HEK293 (cell line): ENCODE measurements around the gene VEGFA.

Experiments used
- CTCF ChIA-PET: fragments of 350-600 bp; formaldehyde crosslinking; extraction: SDS; loops from one replicate; lab custom pipeline; 2021; ENCODE audit warnings: antibody characterized with exemption; lab: Yijun Ruan, JAX
- POLR2A ChIA-PET: fragments of 300-600 bp; formaldehyde crosslinking; extraction: SDS; loops from one replicate; lab custom pipeline; 2020; ENCODE audit warnings: antibody characterized with exemption, inconsistent platforms; lab: Yijun Ruan, JAX
- H3K27ac ChIP-seq: fragments of 200-500 bp; sonication (Bioruptor generic); 2 replicates; pipeline ENCODE4 v1.5.1; 2014; ENCODE audit warnings: low read depth, low read length, control low read depth, inconsistent platforms; ENCODE audit errors: extremely low read depth
- H3K36me3 ChIP-seq, 2 experiments: fragments of 200-500 bp in 1 of 2; sonication (Bioruptor generic) in 1 of 2; 1 replicate in 1 of 2; 2 replicates in 1 of 2; pipeline ENCODE4 v1.5.1; 2014 to 2017; ENCODE audit warnings: inconsistent platforms in 2 of 2, low read length in 2 of 2; ENCODE audit not compliant: control insufficient read depth in 2 of 2, insufficient read depth in 1 of 2
- H3K4me1 ChIP-seq: fragments of 200-500 bp; sonication (Bioruptor generic); 2 replicates; pipeline ENCODE4 v1.5.1; 2014; ENCODE audit warnings: mild to moderate bottlenecking, low read length, inconsistent platforms; ENCODE audit not compliant: control insufficient read depth, insufficient read depth
- H3K4me3 ChIP-seq: 2 replicates; pipeline ENCODE4 v1.5.1; 2011; ENCODE audit warnings: low read depth, mild to moderate bottlenecking, control low read depth, low read length, moderate library complexity
- H3K9me3 ChIP-seq: fragments of 200-500 bp; sonication (Bioruptor generic); 2 replicates; pipeline ENCODE4 v1.5.1; 2014; ENCODE audit warnings: low read depth, low read length, inconsistent platforms; ENCODE audit not compliant: control insufficient read depth, insufficient read depth
- HIC1 ChIP-seq: fragments of 450-650 bp; formaldehyde crosslinking; IDR thresholded peaks from 2 replicates; pipeline ENCODE4 v1.5.1; 2016; ENCODE audit warnings: missing biosample characterization, missing genetic modification characterization
- HOXD13 ChIP-seq: sonication (generic); formaldehyde crosslinking; IDR thresholded peaks from 2 replicates; pipeline ENCODE4 v1.8.0; 2022; ENCODE audit warnings: missing genetic modification reagents, borderline replicate concordance
- IKZF3 ChIP-seq: fragments of 450-650 bp; IDR thresholded peaks from 2 replicates; pipeline ENCODE4 v1.5.0; 2018; ENCODE audit warnings: missing biosample characterization, mild to moderate bottlenecking, missing genetic modification characterization, moderate library complexity
- OVOL3 ChIP-seq: fragments of 450-650 bp; formaldehyde crosslinking; IDR thresholded peaks from 2 replicates; pipeline ENCODE4 v1.5.1; 2016; ENCODE audit warnings: missing biosample characterization, missing genetic modification characterization
- PRDM10 ChIP-seq: fragments of 450-650 bp; formaldehyde crosslinking; IDR thresholded peaks from 2 replicates; pipeline ENCODE4 v1.5.1; 2016; ENCODE audit warnings: missing biosample characterization, missing genetic modification characterization
- ZBTB17 ChIP-seq: fragments of 450-650 bp; formaldehyde crosslinking; IDR thresholded peaks from 2 replicates; pipeline ENCODE4 v1.5.1; 2016; ENCODE audit warnings: missing biosample characterization, missing genetic modification characterization
- ZBTB48 ChIP-seq: fragments of 450-650 bp; formaldehyde crosslinking; IDR thresholded peaks from 2 replicates; pipeline ENCODE4 v1.5.1; 2016; ENCODE audit warnings: missing biosample characterization, missing genetic modification characterization
- ZFHX2 ChIP-seq: fragments of 450-650 bp; formaldehyde crosslinking; conservative IDR thresholded peaks from 2 replicates; pipeline ENCODE4 v1.5.1; 2016; ENCODE audit warnings: missing biosample characterization, missing genetic modification characterization
- ZIC2 ChIP-seq: fragments of 450-650 bp; formaldehyde crosslinking; IDR thresholded peaks from 2 replicates; pipeline ENCODE4 v1.5.1; 2016; ENCODE audit warnings: missing biosample characterization, missing genetic modification characterization
- ZNF10 ChIP-seq: fragments of 450-650 bp; formaldehyde crosslinking; IDR thresholded peaks from 2 replicates; pipeline ENCODE4 v1.5.1; 2017; ENCODE audit warnings: missing biosample characterization, missing genetic modification characterization
- ZNF112 ChIP-seq: fragments of 450-650 bp; formaldehyde crosslinking; IDR thresholded peaks from 2 replicates; pipeline ENCODE4 v1.5.0; 2017; ENCODE audit warnings: missing biosample characterization, missing genetic modification characterization
- ZNF138 ChIP-seq: fragments of 450-650 bp; formaldehyde crosslinking; IDR thresholded peaks from 2 replicates; pipeline ENCODE4 v1.5.1; 2016; ENCODE audit warnings: missing biosample characterization, missing genetic modification characterization, borderline replicate concordance
- ZNF16 ChIP-seq: fragments of 450-650 bp; formaldehyde crosslinking; IDR thresholded peaks from 2 replicates; pipeline ENCODE4 v1.5.1; 2016; ENCODE audit warnings: low read depth, missing biosample characterization, missing genetic modification characterization
- ZNF169 ChIP-seq: fragments of 450-650 bp; formaldehyde crosslinking; IDR thresholded peaks from 2 replicates; pipeline ENCODE4 v1.5.1; 2016; ENCODE audit warnings: missing biosample characterization, missing genetic modification characterization
- ZNF211 ChIP-seq: fragments of 450-650 bp; formaldehyde crosslinking; IDR thresholded peaks from 2 replicates; pipeline ENCODE4 v1.5.1; 2016; ENCODE audit warnings: low read depth, missing biosample characterization, missing genetic modification characterization
- ZNF223 ChIP-seq: fragments of 450-650 bp; formaldehyde crosslinking; IDR thresholded peaks from 2 replicates; pipeline ENCODE4 v1.5.1; 2016; ENCODE audit warnings: missing biosample characterization, missing genetic modification characterization
- ZNF266 ChIP-seq: fragments of 450-650 bp; formaldehyde crosslinking; IDR thresholded peaks from 2 replicates; pipeline ENCODE4 v1.5.1; 2016; ENCODE audit warnings: missing biosample characterization, missing genetic modification characterization, low read depth
- ZNF324 ChIP-seq: fragments of 450-650 bp; formaldehyde crosslinking; IDR thresholded peaks from 2 replicates; pipeline ENCODE4 v1.5.1; 2016; ENCODE audit warnings: missing biosample characterization, missing genetic modification characterization
- ZNF335 ChIP-seq: fragments of 450-650 bp; formaldehyde crosslinking; conservative IDR thresholded peaks from 2 replicates; pipeline ENCODE4 v1.5.1; 2016; ENCODE audit warnings: missing biosample characterization, missing genetic modification characterization
- ZNF394 ChIP-seq: fragments of 450-650 bp; formaldehyde crosslinking; IDR thresholded peaks from 2 replicates; pipeline ENCODE4 v1.5.1; 2016; ENCODE audit warnings: missing biosample characterization, missing genetic modification characterization, mild to moderate bottlenecking, moderate library complexity, borderline replicate concordance
- ZNF510 ChIP-seq: fragments of 450-650 bp; formaldehyde crosslinking; IDR thresholded peaks from 2 replicates; pipeline ENCODE4 v1.5.1; 2018; ENCODE audit warnings: mild to moderate bottlenecking, missing genetic modification characterization, missing biosample characterization; ENCODE audit not compliant: insufficient replicate concordance
- ZNF518A ChIP-seq: fragments of 450-650 bp; formaldehyde crosslinking; conservative IDR thresholded peaks from 2 replicates; pipeline ENCODE4 v1.5.1; 2016; ENCODE audit warnings: low read depth, missing biosample characterization, missing genetic modification characterization
- ZNF544 ChIP-seq: fragments of 450-650 bp; formaldehyde crosslinking; IDR thresholded peaks from 2 replicates; pipeline ENCODE4 v1.5.0; 2017; ENCODE audit warnings: missing biosample characterization, missing genetic modification characterization
- ZNF571 ChIP-seq: fragments of 450-650 bp; formaldehyde crosslinking; IDR thresholded peaks from 2 replicates; pipeline ENCODE4 v1.5.0; 2017; ENCODE audit warnings: missing biosample characterization, missing genetic modification characterization
- ZNF623 ChIP-seq: fragments of 450-650 bp; formaldehyde crosslinking; IDR thresholded peaks from 2 replicates; pipeline ENCODE4 v1.5.1; 2016; ENCODE audit warnings: missing biosample characterization, missing genetic modification characterization
- ZNF654 ChIP-seq: fragments of 450-650 bp; formaldehyde crosslinking; IDR thresholded peaks from 2 replicates; pipeline ENCODE4 v1.5.1; 2016; ENCODE audit warnings: low read depth, missing biosample characterization, missing genetic modification characterization
- ZSCAN16 ChIP-seq: fragments of 450-650 bp; formaldehyde crosslinking; IDR thresholded peaks from 2 replicates; pipeline ENCODE4 v1.5.1; 2016; ENCODE audit warnings: missing biosample characterization, missing genetic modification characterization

Gene VEGFA

GRCh38 chr6:43742285-43742684 lies 27.7 kb upstream of the VEGFA start:
- Histone ChIP-seq H3K36me3 (no peaks in the 10 kb centered on the region), H3K4me1 (no peaks in the 10 kb centered on the region), H3K27ac (no peak overlapping the region), H3K9me3 (no peaks in the 10 kb centered on the region), H3K4me3 (no peak overlapping the region)
- CTCF ChIA-PET = interaction anchor here (0.6 to 2.1 kb wide), 3 partner anchors 27 to 832 kb away, joined by 4 to 6 read pairs (median 5); no protein-coding TSS in a partner anchor
- POLR2A ChIA-PET = no interaction called here
- TF ChIP-seq ZNF571 (no peak), ZNF518A (tag by site-specific recombination) (no peak), ZIC2 (tag by site-specific recombination) (no peak), IKZF3 (tag by site-specific recombination) (no peak), HOXD13 (CRISPR knock-in tag) (no peak), ZBTB48 (tag by site-specific recombination) (no peak; the same call in none of the 2 replicates), ZNF169 (tag by site-specific recombination) (no peak), ZNF223 (tag by site-specific recombination) (no peak), ZNF16 (tag by site-specific recombination) (no peak), ZNF138 (no peak), PRDM10 (tag by site-specific recombination) (peak; percentile 14; the same call in 1 of the 2 replicates), HIC1 (tag by site-specific recombination) (no peak), ZNF211 (tag by site-specific recombination) (no peak), ZNF394 (tag by site-specific recombination) (no peak), ZNF335 (tag by site-specific recombination) (0 out of 2 replicates have a peak, but pooled peaks have one; percentile 33), ZNF654 (tag by site-specific recombination) (no peak), ZNF10 (tag by site-specific recombination) (peak; percentile 24; the same call in 1 of the 2 replicates), ZFHX2 (tag by site-specific recombination) (no peak), ZNF544 (tag by site-specific recombination) (no peak), OVOL3 (tag by site-specific recombination) (no peak), ZNF510 (tag by site-specific recombination) (no peak), ZBTB17 (tag by site-specific recombination) (peak; percentile 71), ZNF324 (tag by site-specific recombination) (no peak), ZNF112 (tag by site-specific recombination) (no peak), ZSCAN16 (tag by site-specific recombination) (no peak), ZNF623 (tag by site-specific recombination) (no peak), ZNF266 (tag by site-specific recombination) (no peak)
